Stimulated activated CD4-positive, alpha-beta T cell treated with anti-CD3 and anti-CD28 coated beads, Interleukin-4, amount 100 ng/mL, for 24 hours (primary cell): Measurements from ENCODE around the gene HOXD12.
A peak's percentile ranks its signal among the peaks of the same experiment; 100 is the strongest.

ENCODE experiments used
- DNase-seq: peaks from one replicate; pipeline ENCODE4 v3.0.0-alpha.2; 2020

HOXD12 gene

GRCh38 chr2:176093898-176094249 is 5.7 kb upstream of the HOXD12 start:
- DNase-seq, result no peak

GRCh38 chr2:176094349-176094748 is 5.2 kb upstream of the HOXD12 start:
- no peak for DNase-seq

GRCh38 chr2:176095421-176095820 is 4.2 kb upstream of the HOXD12 start:
- no peak for DNase-seq

GRCh38 chr2:176096243-176096985 is 3.2 kb upstream of the HOXD12 start:
- DNase-seq, result no peak

- DNase-seq, result peak; percentile 59
Measured at GRCh38 chr2:176096986-176097819, 2.4 kb upstream of the HOXD12 start.

GRCh38 chr2:176097820-176098365 is 1.7 kb upstream of the HOXD12 start:
- no peak for DNase-seq

GRCh38 chr2:176098366-176099158 is 1.0 kb upstream of the HOXD12 start:
- DNase-seq, result no peak

GRCh38 chr2:176099159-176099727 is 352 bp upstream of the HOXD12 start:
- no peak for DNase-seq

- DNase-seq, result no peak
Measured at GRCh38 chr2:176100547-176101140, 1.0 kb downstream of the HOXD12 start.

- DNase-seq, result no peak
Measured at GRCh38 chr2:176101216-176101830, 1.7 kb downstream of the HOXD12 start.

- DNase-seq, result no peak
Measured at GRCh38 chr2:176101842-176102241, 2.2 kb downstream of the HOXD12 start.

GRCh38 chr2:176102309-176102866 is 2.8 kb downstream of the HOXD12 start:
- no peak for DNase-seq

GRCh38 chr2:176103194-176103593 is 3.6 kb downstream of the HOXD12 start:
- no peak for DNase-seq

GRCh38 chr2:176103742-176104315 is 4.2 kb downstream of the HOXD12 start:
- no peak for DNase-seq

GRCh38 chr2:176104316-176105077 is 4.9 kb downstream of the HOXD12 start:
- no peak for DNase-seq

GRCh38 chr2:176105078-176105729 is 5.6 kb downstream of the HOXD12 start:
- DNase-seq, result no peak

GRCh38 chr2:176105730-176106580 is 6.4 kb downstream of the HOXD12 start:
- no peak for DNase-seq

- no peak for DNase-seq
Measured at GRCh38 chr2:176106581-176107539, 7.3 kb downstream of the HOXD12 start, which contains the start of gene HOXD11. Gene HOXD11 (plus strand): TSS chr2:176107280. CDS start chr2:176107356, 76 bp downstream.
